Measurements from ENCODE around the gene IBTK. TPM values are rescaled to one million over a fixed set of nuclear protein-coding genes. Genes with fewer than 3 reads are reported as not detected.

The IBTK gene
- total and polyA plus RNA-seq, 2 of the 4 experiments (the other 2 are of a cell fraction) = 9.7 to 45.0 TPM

GRCh38 chr6:82178759-82179112, 68.8 kb downstream of the IBTK start:
- peaks cover 10% of the 10 kb centered on the region for H3K36me3 ChIP-seq (ENCODE audit: control insufficient read depth, insufficient read depth, low read length)
- no peaks in the 10 kb centered on the region for H4K20me1 ChIP-seq (ENCODE audit: insufficient read depth, low read length)
- H3K9me3 ChIP-seq (ENCODE audit: control insufficient read depth, insufficient read depth, low read length) = no peaks in the 10 kb centered on the region
- intact Hi-C loops (cut with micrococcal nuclease) (loop anchor here (2.0 to 10.0 kb wide), 3 partner anchors 284 to 936 kb away; partner anchors contain the start of gene TENT5A), in situ Hi-C loops (cut with MboI; ENCODE audit: low sequenced_read_pairs) (no loop called here), dilution Hi-C loops (cut with HindIII; ENCODE audit: low sequenced_read_pairs, unreplicated experiment) (no loop called here)
- H2BK5ac ChIP-seq (ENCODE audit: low read depth, low read length, poor library complexity, severe bottlenecking) = no peak overlapping the region
- H3K4me1 ChIP-seq (ENCODE audit: control insufficient read depth, insufficient read depth, low read length) = no peaks in the 10 kb centered on the region
- no peaks in the 10 kb centered on the region for H3K27me3 ChIP-seq (ENCODE audit: control insufficient read depth, insufficient read depth, low read length)
- BruUV-seq (replicated peaks) = no TSS peak
- H2BK120ac ChIP-seq (ENCODE audit: low read depth, low read length) = no peak overlapping the region
- no peak overlapping the region for H3K4me2 ChIP-seq (ENCODE audit: low read depth, low read length)
- H4K8ac ChIP-seq (ENCODE audit: low read depth in 2 of 2, low read length in 2 of 2) = no peak overlapping the region
- no CpG with 5 or more reads among the region's 1 CpG for WGBS, 2 experiments (ENCODE audit: extremely low coverage in 2 of 2, insufficient read length in 1 of 2)
- no peak overlapping the region for H3K14ac ChIP-seq (replicated peaks; ENCODE audit: low read depth, low read length)
- DNase-seq (peak; percentile 25), ATAC-seq (ENCODE audit: low read depth) (peak; percentile 12; the same call in 1 of the 2 replicates)
- H4K91ac ChIP-seq (ENCODE audit: insufficient read depth, low read depth, low read length) = no peak overlapping the region
- H3K4me3 ChIP-seq (ENCODE audit: insufficient read depth, low read depth, low read length) = no peak overlapping the region
- H2BK20ac ChIP-seq (ENCODE audit: low read depth, low read length) = no peak overlapping the region
- no peak overlapping the region for H3K23ac ChIP-seq (ENCODE audit: low read depth, low read length)
- no peaks in the 10 kb centered on the region for H3K9me1 ChIP-seq (ENCODE audit: insufficient read depth, low read length)
- POLR2A ChIA-PET (ENCODE audit: unreplicated experiment) = no interaction called here
- H2AK5ac ChIP-seq (ENCODE audit: low read depth, low read length) = no peak overlapping the region
- H2AFZ ChIP-seq (replicated peaks; ENCODE audit: low read length, poor library complexity) = no peak overlapping the region
- no peak for TF ChIP-seq FOS (IDR thresholded peaks at IDR 0.05; ENCODE audit: low read depth, low read length)
- TF ChIP-seq RFX5 (IDR thresholded peaks at IDR 0.05; ENCODE audit: low read depth, low read length) = no peak
- no peak for TF ChIP-seq CTCF (conservative IDR thresholded peaks at IDR 0.05; ENCODE audit: low read depth, low read length)
- TF ChIP-seq NFE2L2 (IDR thresholded peaks at IDR 0.05; ENCODE audit: low read depth, low read length) = no peak
- no peak for TF ChIP-seq MAZ (IDR thresholded peaks at IDR 0.05; ENCODE audit: borderline replicate concordance, low read depth, low read length)
- no peak for TF ChIP-seq BHLHE40 (IDR thresholded peaks at IDR 0.05; ENCODE audit: low read depth, low read length)
- no peak for TF ChIP-seq RCOR1 (IDR thresholded peaks at IDR 0.05; ENCODE audit: insufficient replicate concordance, low read length)
- no peak for TF ChIP-seq MAFK (IDR thresholded peaks at IDR 0.05; ENCODE audit: low read depth, low read length)
- TF ChIP-seq, protein P1, sequence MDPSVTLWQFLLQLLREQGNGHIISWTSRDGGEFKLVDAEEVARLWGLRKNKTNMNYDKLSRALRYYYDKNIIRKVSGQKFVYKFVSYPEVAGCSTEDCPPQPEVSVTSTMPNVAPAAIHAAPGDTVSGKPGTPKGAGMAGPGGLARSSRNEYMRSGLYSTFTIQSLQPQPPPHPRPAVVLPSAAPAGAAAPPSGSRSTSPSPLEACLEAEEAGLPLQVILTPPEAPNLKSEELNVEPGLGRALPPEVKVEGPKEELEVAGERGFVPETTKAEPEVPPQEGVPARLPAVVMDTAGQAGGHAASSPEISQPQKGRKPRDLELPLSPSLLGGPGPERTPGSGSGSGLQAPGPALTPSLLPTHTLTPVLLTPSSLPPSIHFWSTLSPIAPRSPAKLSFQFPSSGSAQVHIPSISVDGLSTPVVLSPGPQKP (IDR thresholded peaks at IDR 0.05; ENCODE audit: borderline replicate concordance, low read depth, low read length) = no peak
- TF ChIP-seq USF2 (IDR thresholded peaks at IDR 0.05; ENCODE audit: low read depth, low read length) = no peak
- no peak for TF ChIP-seq MXI1 (IDR thresholded peaks at IDR 0.05; ENCODE audit: borderline replicate concordance, low read depth, low read length)
- CTCF ChIA-PET = no interaction called here
- no peak overlapping the region for H2AK9ac ChIP-seq (replicated peaks; ENCODE audit: low read depth, low read length, poor library complexity)
- H4K5ac ChIP-seq (ENCODE audit: low read depth, low read length) = no peak overlapping the region
- H3K18ac ChIP-seq (ENCODE audit: low read depth, low read length) = no peak overlapping the region
- peaks cover 0 to 7% of the 10 kb centered on the region in 2 experiments for H3K79me1 ChIP-seq (ENCODE audit: low read depth in 1 of 2, low read length in 2 of 2)
- H3K9ac ChIP-seq (ENCODE audit: low read depth, low read length) = no peak overlapping the region
- H3K4ac ChIP-seq (ENCODE audit: low read depth, low read length) = no peak overlapping the region
- H2BK15ac ChIP-seq (ENCODE audit: low read depth, low read length) = no peak overlapping the region
- H3K27ac ChIP-seq (ENCODE audit: insufficient read depth, low read length) = no peak overlapping the region
- H3K56ac ChIP-seq (ENCODE audit: extremely low read depth, insufficient read depth, low read length) = no peak overlapping the region

Measured in IMR-90 (cell line).